GM19035 (cell line): ENCODE results near the gene U2SURP.

Experiments
- ATAC-seq: cut with Tn5 transposase; IDR thresholded peaks from one replicate; pipeline ENCODE4 v1.9.1; 2021; ENCODE audit not compliant: unreplicated experiment

U2SURP gene

DNA sequence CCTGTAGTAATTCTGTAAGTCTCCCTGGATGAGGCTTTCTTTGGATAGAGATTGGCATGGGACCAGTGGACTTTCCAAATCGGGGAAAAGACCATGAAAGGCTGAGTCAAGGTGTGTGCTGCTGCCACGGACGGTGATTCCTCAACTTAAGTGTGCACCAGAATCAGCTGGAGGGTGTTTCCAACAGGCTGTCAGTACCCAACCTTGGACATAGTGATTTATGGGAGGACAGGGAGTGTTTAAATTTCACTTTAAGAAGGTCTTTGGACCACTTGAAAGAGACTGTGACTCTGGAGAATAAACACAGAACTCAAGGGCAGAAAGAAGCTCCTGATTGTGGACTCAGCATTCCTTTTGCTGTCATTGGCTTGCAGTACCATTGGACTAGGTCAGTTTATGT is 97.8 kb downstream of the U2SURP start:
- ATAC-seq: no peak

DNA sequence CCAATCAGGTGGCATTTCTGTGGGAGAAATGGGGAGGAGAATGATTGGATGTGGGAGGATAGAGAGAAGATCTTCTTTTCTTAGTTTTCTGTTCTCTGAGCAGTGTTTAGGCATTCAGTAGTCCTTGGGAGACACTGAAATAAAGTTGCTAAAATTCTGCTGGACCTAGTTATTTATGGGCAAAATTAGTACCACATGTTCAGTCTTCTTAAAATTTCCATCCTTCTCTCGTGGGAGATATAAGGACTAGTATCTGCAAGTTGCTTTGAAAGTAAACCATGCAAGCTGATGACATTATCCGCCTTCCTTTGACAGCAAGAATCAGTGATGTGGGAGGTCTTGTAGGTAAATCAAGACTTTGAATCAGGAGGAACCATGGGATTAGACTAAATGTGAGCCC is 98.3 kb downstream of the U2SURP start:
- ATAC-seq: no peak

DNA sequence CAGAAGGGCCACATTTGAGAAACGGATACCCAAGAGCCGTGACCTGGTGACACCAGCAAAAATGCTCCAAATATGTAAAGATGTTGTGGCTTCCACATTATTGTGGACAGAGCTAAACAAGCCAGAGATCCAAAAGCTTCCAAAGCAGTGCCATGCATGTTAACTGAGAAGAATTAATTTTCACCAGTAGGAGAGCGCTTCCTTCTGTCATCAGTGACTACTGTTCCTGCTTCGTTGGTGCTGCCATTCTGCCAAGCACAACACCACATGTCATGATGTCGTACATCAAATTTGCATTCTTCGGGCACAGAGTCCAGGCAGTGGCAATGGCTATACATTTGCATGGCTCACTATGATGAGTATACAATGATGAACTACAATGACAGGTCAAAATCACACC is 99.1 kb downstream of the U2SURP start:
- no peak for ATAC-seq

DNA sequence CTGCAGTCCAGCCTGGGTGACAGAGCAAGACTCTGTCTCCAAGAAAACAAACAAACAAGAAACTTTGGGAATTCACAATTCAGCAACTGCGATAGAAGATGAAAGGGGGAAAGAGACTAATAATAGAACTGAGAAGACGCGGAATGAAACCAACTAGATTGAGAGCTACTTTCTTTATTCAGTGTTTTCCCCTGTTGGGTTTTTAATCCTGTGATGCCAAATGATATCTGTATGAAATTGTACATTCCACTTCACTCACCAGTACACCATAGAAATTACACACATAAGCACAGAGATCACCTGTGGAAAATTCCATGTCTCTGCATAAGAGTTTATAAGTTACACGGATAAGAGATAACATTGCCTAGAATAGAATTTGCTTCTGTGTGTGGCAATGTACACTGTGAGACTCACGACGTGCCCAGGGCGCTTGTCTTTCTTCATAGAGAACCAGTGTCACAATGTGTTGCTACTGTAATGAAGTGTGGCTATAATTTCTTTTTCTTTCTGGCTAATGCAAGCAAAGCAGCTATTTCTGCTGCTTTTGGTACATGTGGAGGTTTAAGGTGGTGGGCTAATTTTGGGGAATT is 100.5 kb downstream of the U2SURP start:
- ATAC-seq: no peak

DNA sequence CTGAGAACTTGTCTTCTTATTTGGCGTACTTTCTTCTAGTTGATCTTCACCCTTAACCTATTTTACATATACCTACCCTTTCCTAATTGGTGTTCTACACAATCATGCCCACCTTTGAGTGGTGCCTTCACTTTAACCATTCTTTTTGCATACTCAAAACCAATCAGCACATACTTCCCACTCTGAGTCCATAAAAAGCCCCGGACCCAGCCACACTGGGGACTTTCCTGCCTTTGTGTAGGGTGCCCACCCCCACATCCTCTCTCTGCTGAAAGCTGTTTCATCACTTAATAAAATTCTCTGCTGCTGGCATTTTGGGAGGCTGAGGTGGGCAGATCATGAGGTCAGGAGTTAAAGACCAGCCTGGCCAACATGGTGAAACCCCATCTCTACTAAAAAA is 102.3 kb downstream of the U2SURP start:
- ATAC-seq: peak; percentile 69

- ATAC-seq: no peak
These were observed 103.8 kb downstream of the U2SURP start for GRCh38 chr3:143105170-143105569.

- ATAC-seq: no peak
These were observed 108.5 kb downstream of the U2SURP start for GRCh38 chr3:143109861-143110260.
